Lung (tissue), 12 donors: ENCODE measurements around the gene CDK16. TPM values are rescaled to one million over a fixed set of nuclear protein-coding genes. Genes with fewer than 3 reads are reported as not detected.

Experiments
- ATAC-seq: fragments of 200-7000 bp; cut with Tn5 transposase; one replicate; pipeline ENCODE4 v1.9.1; 2020; ENCODE audit warnings: moderate number of reproducible peaks; ENCODE audit not compliant: insufficient read depth, low FRiP score
- DNase-seq, 3 donors: peaks; one replicate each; pipeline ENCODE4 v3.0.0-alpha.2; 2013 to 2017
- H3K27ac ChIP-seq, 2 donors: one replicate each; pipeline ENCODE4 v1.5.1; 2013; ENCODE audit warnings: mild to moderate bottlenecking in 2 of 2, moderate library complexity in 2 of 2, control low read depth in 1 of 2, inconsistent platforms in 1 of 2, low read depth in 1 of 2, low read length in 1 of 2
- H3K27me3 ChIP-seq, 3 donors: one replicate each; pipeline ENCODE4 v1.5.1; 2013; ENCODE audit warnings: low read length in 2 of 3; ENCODE audit not compliant: control insufficient read depth in 3 of 3, insufficient read depth in 3 of 3
- H3K36me3 ChIP-seq, 4 donors: one replicate each; pipeline ENCODE4 v1.5.1; 2013; ENCODE audit warnings: low read length in 4 of 4, mild to moderate bottlenecking in 1 of 4, moderate library complexity in 1 of 4; ENCODE audit not compliant: control insufficient read depth in 4 of 4, insufficient read depth in 4 of 4
- H3K4me1 ChIP-seq, 5 donors: one replicate each; pipeline ENCODE4 v1.5.1; 2013; ENCODE audit warnings: low read length in 5 of 5, mild to moderate bottlenecking in 2 of 5, moderate library complexity in 1 of 5; ENCODE audit not compliant: control insufficient read depth in 5 of 5, insufficient read depth in 5 of 5
- H3K4me3 ChIP-seq: one replicate; pipeline ENCODE4 v1.5.1; 2013; ENCODE audit warnings: mild to moderate bottlenecking, control low read depth, moderate library complexity
- H3K9ac ChIP-seq, 2 donors: one replicate each; pipeline ENCODE4 v1.5.1; 2013; ENCODE audit warnings: low read length in 2 of 2, control low read depth in 1 of 2; ENCODE audit not compliant: insufficient read depth in 1 of 2
- H3K9me3 ChIP-seq, 4 donors: one replicate each; pipeline ENCODE4 v1.5.1; 2013; ENCODE audit warnings: low read length in 3 of 4, mild to moderate bottlenecking in 1 of 4, moderate library complexity in 1 of 4; ENCODE audit not compliant: control insufficient read depth in 4 of 4, insufficient read depth in 3 of 4
- CTCF ChIP-seq: IDR thresholded peaks from 2 replicates; pipeline ENCODE4 v1.5.1; 2012; ENCODE audit warnings: mild to moderate bottlenecking; ENCODE audit errors: control extremely low read depth, extremely low read depth
- WGBS, 2 donors: extraction: QIAGEN DNeasy Blood & Tissue Kit; methylation state at CpG; one replicate each; pipeline ENCODE4 v1.1.7; 2013; 5-methylcytosine and 5-hydroxymethylcytosine counted together
- polyA plus RNA-seq, 2 donors: library from polyadenylated mRNA; stranded (reverse); fragments of 200-250 nt; gene quantifications; one replicate each; pipeline ENCODE4 v1.2.1, GENCODE V29; 2013
- total RNA-seq, 2 donors: library from RNA; depleted of rRNA in 1 of 2; stranded (reverse); fragments of >200 nt in 1 of 2; gene quantifications; one replicate each; pipeline ENCODE4 v1.2.1, GENCODE V29; 2014 to 2021
- donor health status: control.
- donor health status: control.
- donor health status: Bipolar disorder and iron deficiency.
- donor health status: healthy.
- donor health status: DM: yes; HTN: yes; CAD: no.

The CDK16 gene
- total and polyA plus RNA-seq, 4 donors = 50.1 to 93.5 (median 60.5) TPM

- Histone ChIP-seq H3K9me3 (no peaks in the 10 kb centered on the region), H3K27ac (no peak overlapping the region), H3K4me1 (no peaks in the 10 kb centered on the region), H3K36me3 (no peaks in the 10 kb centered on the region), H3K4me3 (no peak overlapping the region), H3K27me3 (peaks cover 0 to 15% (median 3%) of the 10 kb centered on the region in 3 donors), H3K9ac (no peak overlapping the region)
- DNase-seq = no peak
- TF ChIP-seq CTCF = no peak
- ATAC-seq = no peak
- 68 to 77% methylated on average over 7 of the region's 7 CpGs for WGBS, 2 donors
Measured at GRCh38 chrX:47264483-47265173, 46.1 kb downstream of the CDK16 start.

GRCh38 chrX:47266643-47267042 is 48.2 kb downstream of the CDK16 start:
- WGBS, 2 donors = 74 to 91% methylated on average over 7 of the region's 7 CpGs
- Histone ChIP-seq H3K4me3 (no peak overlapping the region), H3K9ac (no peak overlapping the region), H3K4me1 (no peaks in the 10 kb centered on the region), H3K9me3 (no peaks in the 10 kb centered on the region), H3K27me3 (peaks cover 0 to 15% (median 3%) of the 10 kb centered on the region in 3 donors), H3K27ac (no peak overlapping the region), H3K36me3 (no peaks in the 10 kb centered on the region)
- ATAC-seq (no peak), DNase-seq (no peak)
- no peak for TF ChIP-seq CTCF

GRCh38 chrX:47272013-47272408 is 53.5 kb downstream of the CDK16 start:
- no peak for TF ChIP-seq CTCF

More at GRCh38 chrX:47272013-47272408, 53.5 kb downstream of the CDK16 start:
- WGBS, 2 donors = 68 to 73% methylated on average over 2 of the region's 2 CpGs
- H3K27me3 ChIP-seq = peaks cover 0 to 17% (median 0%) of the 10 kb centered on the region in 3 donors
- ATAC-seq (no peak), DNase-seq (no peak)
- H3K36me3 ChIP-seq = no peaks in the 10 kb centered on the region
- no peak overlapping the region for H3K4me3 ChIP-seq
- peaks cover 0 to 1% (median 0%) of the 10 kb centered on the region in 4 donors for H3K9me3 ChIP-seq
- H3K9ac ChIP-seq = no peak overlapping the region
- H3K27ac ChIP-seq = no peak overlapping the region
- no peaks in the 10 kb centered on the region for H3K4me1 ChIP-seq
